Activated CD4-positive, alpha-beta T cell treated with anti-CD3 and anti-CD28 coated beads, Interleukin-2, amount 50 U/mL, for 4 hours (primary cell): ENCODE measurements around the gene FGF8.

ENCODE experiments used
- DNase-seq, 2 experiments: peaks; one replicate each; pipeline ENCODE4 v3.0.0-alpha.2; 2020

The FGF8 gene

DNA sequence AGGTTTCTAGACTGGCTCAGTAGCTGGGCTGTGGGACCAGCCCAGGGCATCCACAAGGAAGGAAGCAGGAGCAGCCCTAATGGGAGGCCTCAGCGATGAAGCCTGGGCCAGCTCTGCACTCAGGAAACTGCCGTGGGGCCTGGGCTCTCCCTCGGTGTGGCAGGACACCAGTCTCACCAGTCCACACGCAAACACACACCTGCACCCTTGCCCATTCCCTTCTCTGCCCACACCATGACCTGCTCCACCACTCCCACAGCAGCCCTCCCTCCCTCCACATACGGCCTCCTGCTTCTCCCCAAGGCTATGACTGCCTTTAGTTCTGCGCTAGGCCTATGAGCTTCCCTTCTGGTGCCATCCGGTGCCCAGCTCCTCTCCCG, 7.1 kb downstream of the FGF8 start:
- DNase-seq: no peak

DNA sequence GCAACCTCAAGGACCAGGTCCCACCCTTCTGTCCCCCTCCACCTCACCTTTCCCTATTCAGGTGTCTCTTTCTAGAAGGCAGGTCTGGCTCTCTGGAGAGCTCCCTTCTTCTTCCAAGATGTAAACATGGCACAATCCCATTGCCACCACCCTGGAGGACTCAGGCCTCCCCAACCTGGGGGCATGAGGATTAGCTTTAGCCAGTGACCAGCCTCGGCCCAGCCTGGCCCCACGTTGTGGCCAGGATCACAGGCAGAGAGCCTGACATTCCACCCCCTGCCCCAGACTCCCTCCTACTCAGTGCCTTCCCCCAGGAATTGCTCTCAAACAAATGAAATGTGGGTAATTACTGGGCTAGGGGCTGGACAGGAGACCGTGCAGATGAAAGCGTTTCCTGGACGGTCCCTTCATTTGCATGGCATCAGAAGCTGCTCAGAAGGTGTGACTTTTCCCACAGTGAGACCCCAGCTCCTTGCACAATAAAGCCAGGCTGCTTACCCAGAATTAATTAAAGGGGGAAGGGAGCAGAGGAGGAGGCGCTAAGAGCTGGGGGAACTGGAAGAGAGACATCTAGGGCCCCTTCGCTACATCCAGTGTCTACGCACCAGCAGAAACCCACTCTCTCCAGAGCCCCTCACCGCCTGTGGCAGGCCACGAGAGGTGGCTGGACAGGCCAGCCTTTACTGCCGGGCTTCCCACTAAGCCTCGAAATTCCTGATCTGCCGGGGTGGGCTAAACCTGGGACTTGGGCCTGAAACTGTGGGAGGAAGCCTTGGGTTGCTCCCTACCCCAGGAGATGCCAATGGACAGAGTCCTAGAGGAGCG, 7.7 kb downstream of the FGF8 start:
- no peak for DNase-seq

DNA sequence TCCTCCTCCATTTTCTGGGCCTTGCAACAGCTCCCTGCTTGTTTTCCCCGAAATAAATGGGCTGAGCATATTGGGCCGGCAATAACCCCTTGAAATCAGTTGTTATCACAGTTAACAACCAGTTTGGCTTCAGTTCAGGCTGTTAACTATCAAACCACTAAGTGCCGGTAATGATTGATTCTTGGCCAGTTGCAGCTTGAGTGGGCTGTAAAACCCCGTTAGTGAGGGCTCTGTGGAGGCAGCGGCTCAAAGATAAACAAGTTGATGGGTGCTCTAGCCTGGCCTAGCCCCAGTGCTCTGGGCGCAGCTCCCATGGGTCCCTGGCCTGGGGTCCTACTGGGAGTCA, 8.3 kb downstream of the FGF8 start:
- DNase-seq: no peak

DNA sequence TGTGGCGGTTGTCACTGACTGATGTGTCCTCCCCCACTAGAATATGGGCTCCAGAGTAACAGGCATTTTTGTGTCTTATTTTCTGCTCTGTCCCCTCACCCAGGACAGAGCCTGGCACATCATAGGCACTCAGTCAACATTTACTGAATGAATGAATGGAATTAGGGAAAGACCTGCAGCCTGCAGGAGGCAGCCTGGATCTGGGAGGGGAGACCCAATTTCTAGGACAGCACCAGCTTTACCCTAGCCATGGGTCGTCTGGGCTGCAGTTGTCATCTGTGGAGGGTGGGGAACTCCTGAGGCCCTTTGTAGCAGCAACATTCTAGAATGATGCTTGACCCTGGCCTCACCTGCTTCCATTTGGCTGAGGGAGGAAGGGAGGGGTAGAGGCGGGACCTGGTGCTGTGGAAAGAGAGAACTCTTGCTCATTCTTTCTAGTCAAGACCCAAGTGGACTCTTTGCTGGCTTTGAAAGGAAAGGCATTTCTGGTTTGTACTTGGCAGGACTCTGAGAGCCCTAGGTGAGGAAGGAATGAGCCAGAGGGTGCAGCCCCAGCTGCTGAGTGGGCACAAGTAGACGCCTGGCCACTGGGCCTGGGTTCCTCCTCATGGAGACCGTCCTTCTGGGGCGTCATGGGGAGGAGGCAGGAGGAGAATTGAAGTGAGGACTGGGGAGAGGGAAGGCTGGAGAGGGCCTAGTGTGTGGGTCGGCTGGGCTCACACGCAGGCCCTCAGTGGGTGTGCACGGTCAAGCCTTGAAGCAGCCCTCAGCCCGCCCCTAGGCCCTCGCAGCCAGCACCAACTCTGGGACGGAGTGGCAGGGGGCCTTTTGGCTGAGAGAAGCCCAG, 8.9 kb downstream of the FGF8 start:
- no peak for DNase-seq

DNA sequence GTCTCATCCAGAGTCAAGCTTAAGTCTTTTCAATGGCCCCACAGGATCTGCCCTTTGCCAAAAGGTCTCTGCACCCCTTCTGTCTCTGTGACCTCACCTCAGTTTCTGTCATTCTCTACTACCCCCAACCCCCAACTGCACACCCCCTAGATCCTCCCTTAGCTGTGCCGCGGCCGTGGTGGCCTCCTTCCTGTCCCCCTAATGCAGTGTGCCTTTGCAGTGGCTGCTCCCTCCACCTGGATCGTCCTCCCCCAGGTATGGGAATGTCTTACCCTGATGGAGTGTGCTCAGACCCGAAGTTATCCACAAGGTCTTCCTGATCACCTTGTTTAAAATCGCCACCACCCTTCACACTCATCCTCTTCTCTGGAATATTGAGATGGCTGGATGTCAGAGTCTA, 9.6 kb downstream of the FGF8 start:
- no peak for DNase-seq

DNA sequence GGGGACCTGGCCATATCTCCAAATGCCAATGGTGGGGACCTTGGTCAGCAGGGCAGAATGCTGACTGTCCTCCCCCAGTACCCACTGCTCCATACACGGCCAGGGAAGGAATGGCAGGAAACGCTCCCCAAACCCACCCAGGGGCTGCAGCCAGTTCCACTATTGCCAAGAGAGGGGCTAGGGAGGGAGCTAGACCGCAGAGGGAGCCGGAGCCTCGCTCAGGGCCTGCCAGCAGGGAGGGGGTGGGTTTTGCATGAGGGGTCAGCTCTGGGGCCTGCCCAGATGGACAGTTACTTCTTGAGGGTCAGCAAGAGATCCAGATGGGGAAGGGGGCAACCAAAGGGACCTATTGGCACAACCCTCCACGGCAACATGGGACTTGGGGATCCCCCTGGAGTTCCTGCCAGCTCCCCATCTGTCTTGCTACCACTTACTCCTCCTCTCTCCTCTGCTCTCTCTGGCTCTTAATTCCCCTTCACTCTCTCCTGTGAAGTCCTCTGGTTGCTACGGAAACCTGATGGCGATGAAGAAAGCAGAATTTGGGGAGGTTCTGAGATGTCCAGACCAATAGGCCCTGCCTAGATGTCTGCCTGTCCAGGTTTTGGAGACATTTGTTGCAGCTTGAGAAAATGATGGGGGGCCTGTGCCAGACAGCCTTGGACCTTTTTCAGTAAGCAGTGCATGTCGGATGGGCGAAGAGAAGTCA, 12.6 kb downstream of the FGF8 start:
- DNase-seq: no peak

DNA sequence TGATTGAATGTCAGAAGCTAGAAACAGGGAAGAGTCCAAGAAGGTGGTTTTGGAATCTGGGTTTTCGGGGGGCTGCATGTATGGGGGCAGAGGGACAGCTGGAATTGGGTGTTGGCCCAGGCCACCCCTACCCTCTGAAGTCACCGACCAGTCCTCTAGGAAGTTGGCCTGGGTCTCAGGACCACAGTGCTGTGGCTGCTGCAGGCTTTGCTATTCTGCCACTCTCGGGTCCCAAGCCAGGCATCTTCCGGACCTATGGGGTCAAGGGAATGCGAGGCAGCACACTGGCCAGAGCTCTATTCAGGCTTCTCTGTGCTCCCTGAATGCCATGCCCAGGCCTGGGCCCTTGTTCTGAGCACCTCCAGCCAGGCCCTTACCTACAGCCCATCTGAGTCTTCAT, 13.2 kb downstream of the FGF8 start:
- DNase-seq: no peak

DNA sequence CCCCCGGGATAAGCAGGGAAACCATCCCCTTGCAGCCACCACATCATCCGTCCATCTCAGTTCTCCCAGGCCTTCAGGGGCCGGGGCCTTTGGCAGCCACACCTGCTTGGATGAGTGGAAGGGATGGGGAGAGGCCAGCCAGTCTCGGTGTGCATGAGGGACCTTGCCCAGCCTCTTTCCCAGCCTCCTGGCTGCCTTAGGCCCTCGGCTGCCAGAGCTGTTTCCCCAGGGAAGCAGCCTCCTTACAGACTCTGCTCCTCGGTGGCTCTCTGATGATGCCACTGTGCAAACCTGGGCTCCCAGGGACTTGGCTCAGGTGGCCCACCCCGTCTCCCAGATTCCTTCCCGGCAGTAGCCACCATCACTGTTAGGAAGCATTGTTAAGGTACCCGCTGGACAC, 14.7 kb downstream of the FGF8 start:
- no peak for DNase-seq

DNA sequence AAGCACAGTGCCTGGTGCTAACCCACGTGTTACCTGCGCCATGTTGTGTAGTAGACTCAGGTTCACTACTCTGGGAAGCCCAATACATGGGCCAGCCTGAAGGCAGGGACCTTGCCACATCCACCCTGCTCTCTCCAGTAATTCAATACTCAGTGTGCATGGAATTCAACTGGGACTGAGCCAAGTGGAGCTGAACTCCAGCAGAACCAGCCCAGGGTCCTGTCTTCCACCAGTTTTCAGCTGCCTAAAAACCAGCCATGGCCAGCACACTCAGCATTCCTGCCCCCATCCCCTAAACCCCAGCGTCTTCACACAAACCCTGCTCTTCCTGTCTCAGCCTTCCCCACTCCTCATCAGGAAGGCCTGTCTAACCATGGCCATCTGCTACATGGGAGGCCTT, 15.4 kb downstream of the FGF8 start:
- no peak for DNase-seq

DNA sequence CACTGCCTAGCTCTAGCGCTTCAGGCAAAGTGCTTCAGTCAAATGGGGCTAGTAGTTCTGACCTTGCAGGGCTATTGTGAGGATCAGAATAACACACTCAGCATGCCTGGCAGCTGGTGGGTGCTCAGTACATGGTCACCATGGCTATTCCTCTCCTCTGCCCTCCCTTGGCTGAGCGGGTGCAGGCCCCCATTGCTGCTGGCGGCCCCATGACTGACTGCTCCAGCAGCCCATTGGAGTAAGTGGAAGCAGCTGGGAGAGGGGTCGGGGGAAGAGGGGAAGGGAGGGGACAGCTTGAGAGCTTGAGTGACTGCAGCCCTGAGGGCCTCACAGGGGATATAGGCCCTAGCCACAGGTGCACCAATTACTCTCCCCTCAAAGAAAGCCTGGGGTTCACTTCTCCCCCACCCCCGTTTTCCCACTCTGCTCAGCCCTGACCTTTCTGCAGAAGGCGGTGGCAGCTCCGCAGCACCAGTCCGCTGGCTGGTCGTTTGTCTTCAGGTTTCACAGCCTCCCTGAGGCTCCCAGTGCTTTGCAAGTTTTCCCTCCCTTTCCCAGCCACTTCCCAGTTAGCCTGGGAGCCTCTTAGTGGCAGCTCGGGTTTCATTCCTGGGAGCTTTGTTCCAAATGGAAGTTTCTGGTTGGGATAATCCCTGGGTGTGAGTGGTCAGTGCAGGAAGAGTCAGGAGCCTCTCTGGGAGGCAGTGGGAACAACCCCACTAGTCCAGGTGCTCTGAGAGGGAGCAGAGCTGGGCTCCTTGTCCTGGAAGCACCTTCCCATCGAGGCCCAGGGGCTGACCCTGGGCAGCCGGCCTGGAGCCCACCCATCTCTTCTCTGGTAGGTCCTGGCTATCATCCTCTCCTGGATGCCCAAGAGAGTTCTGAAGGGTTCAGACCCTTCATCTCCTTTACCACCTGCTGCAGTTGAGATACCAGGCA, 16.3 kb downstream of the FGF8 start:
- no peak for DNase-seq

DNA sequence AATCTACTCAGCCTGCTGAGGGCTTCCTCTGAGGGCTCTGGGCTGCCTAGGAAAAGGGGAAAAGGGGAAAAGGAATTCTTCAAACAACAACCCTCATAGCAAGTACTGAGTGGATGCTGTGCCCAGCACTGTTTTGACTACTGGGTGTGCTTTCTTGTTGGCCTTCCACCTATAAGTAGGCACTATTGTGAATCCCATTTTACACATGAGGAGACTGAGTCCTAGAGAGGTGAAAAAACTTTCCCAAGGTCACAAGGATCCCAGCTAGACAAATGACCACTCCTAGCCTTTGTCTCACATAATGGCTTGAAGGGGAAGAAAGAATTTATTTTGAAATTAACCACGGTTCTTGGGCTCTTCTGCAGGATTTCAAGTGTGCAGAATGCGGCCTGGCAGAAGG, 17.1 kb downstream of the FGF8 start:
- DNase-seq: no peak

DNA sequence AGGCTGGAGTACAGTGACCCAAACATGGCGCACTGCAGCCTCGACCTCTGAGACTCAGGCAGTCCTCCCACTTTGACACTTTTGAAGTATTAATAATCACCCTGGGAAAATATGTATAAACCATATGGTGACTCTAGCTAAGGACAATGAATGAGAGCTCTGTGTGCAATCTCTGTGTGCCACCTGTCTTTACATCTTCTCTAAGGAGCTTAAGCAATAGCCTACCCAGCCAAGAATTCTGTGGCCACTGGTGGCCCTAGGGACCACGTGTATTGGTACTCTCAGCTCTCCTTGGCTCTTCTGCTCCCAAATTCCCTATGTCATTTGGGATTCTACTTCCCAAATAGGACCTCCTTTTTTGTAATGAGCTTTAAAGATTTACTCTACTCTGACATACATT, 23.7 kb downstream of the FGF8 start:
- no peak for DNase-seq

DNA sequence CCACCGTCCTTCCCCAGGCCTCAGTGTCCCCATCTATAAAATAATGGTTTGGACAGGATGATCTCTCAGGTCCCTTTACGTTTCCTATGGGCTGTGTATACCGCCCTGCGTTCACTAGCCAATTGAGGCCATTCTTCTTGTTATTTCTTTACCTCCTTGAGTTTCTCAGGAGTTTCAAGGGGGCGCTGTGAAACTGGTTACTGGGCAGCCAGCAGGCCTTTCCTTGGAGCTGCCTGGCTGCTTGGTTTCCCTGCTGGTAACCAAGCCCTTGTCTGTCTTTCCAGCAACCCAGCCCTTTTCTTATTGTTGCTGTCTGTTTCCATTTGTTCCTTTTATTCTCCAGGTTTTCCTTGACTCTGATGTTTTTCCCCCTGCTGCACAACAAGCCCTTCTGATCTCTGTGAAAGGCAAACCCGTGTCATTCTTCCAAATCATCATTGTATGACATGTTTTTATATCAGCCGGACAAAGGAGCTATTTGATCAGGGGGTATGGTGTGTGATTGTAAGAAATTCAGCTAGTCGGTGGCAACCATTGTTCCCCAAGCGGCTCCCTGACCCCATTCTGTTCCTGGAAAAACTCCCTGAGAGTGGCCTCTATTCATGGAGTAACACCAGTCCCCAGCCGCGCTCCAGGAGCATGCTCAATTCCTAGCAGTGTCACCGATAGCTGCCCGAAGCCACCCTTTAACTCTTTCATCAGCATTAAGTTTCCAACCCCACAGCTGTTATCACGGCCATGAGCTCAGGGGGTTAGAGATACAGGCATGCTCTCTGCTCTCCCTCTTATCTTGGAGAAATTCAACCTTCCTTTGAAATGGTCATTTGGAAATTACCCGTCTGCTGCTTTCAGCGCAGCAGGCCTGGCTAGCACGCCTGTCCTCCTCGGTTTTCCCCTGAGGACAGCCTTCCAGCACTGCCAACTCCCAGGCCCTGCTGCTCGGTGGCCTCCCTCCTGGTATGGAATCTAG, 26.6 kb downstream of the FGF8 start:
- DNase-seq: no peak

DNA sequence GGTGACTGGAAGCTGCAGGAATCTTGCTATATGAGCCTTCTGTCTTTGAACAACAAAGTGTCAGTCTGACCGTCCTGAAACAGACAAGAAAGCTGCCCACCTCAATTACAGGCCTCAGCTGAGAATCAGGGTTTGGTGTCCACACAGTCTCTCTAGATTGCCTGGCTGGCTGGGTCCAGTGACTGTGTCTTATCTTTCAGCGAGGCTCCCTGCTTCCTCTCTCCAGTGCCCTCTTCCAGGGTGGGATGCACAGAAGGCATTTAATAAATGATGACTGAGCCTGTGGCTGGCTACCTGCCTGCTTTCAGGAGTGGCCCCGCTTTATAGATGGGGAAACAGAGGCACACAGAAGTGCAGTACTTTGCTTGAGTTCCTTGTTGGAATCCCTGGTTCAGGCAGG, 27.4 kb downstream of the FGF8 start:
- DNase-seq: no peak

DNA sequence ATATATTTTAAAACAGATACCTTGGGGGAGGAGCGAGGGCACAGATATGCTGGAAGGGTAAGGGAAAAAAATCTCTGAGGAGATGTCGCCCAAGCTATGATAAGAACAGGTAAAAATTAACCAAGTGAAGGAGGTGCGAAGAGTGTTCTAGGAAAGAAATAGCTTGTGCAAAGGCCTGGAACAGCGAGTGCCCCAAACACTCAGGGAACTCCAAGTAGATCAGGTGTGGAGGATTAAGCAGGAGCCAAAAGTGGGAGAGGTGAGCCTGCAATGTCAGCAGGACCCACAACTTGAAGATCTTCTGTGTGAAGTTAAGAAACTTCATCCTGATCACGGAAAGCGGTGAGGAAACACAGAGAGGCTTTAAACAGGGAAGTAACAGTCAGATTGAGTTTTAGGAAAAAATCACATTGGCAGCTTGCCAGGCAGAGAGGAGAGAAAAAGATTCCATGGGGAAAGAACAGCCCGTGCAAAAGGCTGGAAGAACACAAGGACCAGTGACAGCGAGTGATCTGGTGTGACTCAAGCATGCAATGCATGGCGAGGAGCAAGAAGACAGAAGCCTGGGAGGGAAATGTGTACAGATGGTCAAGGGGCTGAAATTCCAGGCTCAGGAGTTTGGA, 30.7 kb downstream of the FGF8 start:
- no peak for DNase-seq

DNA sequence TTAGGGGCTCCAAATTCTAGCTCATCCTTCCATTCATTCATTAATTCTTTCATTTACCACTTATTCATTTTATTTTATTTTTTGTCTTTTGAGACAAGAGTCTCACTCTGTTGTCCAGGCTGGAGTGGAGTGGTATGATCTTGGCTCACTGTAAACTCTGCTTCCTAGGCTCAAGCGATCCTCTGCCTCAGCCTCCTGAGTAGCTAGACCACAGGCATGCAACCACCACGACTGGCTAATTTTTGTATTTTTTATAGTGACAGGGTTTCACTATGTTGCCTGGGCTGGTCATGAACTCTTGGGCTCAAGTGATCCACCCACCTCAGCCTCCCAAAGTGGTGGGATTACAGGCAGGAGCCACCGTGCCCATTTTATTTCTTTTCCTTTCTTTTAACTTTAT, 31.6 kb downstream of the FGF8 start:
- DNase-seq: no peak

DNA sequence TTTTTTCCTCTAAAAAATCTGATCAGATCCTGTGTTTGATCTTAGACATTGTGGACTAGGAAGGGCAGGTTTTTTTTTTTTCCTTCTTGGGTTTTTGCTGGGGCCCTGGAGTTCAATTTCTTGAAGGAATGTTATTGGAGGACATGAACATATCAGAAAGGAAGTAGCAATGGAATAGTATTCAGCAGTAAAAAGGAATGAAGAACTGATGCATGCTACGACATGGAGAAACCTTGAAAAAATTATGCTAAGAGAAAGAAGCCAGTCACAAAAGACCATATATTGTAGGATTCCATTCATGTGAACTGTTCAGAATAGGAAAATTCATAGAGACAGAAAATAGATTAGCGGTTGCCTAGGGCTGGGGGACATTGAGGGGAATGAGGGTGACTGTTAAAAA, 34.0 kb downstream of the FGF8 start:
- DNase-seq: no peak

DNA sequence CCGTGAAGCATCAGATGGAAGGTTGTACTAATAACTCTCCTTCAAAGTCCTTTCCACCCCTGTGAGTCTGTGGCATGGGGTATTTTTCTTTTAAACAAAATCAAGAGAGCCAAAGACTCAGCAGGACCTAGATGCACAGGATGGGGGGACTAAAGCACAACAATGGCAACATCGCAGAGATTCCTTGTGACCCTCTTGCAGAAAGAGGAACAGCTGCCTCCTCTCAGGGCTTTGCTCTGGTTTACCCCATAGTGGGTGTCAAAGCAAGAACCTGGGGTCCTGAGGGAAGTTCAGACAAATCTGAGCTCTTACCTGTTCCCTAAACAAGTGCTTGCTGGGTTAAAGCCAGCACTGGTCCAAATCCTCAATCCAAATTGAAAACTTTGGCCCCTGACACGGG, 39.2 kb downstream of the FGF8 start:
- no peak for DNase-seq

DNA sequence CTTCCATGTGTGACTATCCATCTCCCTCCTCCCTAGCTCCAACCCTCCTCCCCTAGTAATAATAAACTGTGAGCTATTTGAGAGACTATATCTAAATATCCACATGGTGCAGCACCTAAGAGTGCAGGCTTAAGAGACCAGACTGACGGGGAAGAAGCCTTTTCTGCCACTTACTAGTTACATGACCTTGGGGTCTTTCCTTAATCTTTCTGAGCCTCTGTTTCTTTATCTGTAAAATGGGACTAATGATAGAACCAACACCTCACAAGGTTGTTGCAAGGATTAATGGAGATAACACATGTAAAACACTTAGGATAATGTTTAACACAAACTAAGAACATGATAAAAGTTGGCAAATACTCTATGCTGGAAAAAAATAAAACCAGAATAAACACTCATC, 43.8 kb downstream of the FGF8 start:
- no peak for DNase-seq

DNA sequence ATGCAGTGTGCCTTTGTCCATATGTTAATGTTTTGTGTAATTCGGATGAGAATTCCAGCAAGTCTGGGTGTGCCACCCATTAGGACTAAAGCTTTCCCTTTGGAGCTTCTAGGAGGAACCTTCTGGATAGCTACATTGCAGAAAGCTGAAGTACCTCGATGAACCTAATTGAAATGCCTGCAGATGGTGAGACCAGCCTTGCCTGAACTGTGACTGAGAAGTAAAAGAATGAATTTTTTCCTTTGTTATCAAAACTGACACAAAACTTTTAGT, 49.9 kb downstream of the FGF8 start:
- no peak for DNase-seq
